Placental pericyte (primary cell): ENCODE measurements around the gene CCDC93. TPM values are rescaled to one million over a fixed set of nuclear protein-coding genes. Genes with fewer than 3 reads are reported as not detected.

Source experiments
- small RNA-seq: library from RNA; depleted of rRNA; stranded (forward); fragments of <200 nt; gene quantifications from one replicate; pipeline ENCODE3, GENCODE V24; 2012; ENCODE audit warnings: low replicate concordance
- total RNA-seq: library from RNA; depleted of rRNA; stranded (reverse); fragments of >200 nt; gene quantifications from 2 replicates; pipeline ENCODE4 v1.2.3, GENCODE V29; 2012

Gene CCDC93, protein sequence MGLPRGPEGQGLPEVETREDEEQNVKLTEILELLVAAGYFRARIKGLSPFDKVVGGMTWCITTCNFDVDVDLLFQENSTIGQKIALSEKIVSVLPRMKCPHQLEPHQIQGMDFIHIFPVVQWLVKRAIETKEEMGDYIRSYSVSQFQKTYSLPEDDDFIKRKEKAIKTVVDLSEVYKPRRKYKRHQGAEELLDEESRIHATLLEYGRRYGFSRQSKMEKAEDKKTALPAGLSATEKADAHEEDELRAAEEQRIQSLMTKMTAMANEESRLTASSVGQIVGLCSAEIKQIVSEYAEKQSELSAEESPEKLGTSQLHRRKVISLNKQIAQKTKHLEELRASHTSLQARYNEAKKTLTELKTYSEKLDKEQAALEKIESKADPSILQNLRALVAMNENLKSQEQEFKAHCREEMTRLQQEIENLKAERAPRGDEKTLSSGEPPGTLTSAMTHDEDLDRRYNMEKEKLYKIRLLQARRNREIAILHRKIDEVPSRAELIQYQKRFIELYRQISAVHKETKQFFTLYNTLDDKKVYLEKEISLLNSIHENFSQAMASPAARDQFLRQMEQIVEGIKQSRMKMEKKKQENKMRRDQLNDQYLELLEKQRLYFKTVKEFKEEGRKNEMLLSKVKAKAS
- 23.4 and 26.2 TPM in 2 replicates for total RNA-seq

DNA sequence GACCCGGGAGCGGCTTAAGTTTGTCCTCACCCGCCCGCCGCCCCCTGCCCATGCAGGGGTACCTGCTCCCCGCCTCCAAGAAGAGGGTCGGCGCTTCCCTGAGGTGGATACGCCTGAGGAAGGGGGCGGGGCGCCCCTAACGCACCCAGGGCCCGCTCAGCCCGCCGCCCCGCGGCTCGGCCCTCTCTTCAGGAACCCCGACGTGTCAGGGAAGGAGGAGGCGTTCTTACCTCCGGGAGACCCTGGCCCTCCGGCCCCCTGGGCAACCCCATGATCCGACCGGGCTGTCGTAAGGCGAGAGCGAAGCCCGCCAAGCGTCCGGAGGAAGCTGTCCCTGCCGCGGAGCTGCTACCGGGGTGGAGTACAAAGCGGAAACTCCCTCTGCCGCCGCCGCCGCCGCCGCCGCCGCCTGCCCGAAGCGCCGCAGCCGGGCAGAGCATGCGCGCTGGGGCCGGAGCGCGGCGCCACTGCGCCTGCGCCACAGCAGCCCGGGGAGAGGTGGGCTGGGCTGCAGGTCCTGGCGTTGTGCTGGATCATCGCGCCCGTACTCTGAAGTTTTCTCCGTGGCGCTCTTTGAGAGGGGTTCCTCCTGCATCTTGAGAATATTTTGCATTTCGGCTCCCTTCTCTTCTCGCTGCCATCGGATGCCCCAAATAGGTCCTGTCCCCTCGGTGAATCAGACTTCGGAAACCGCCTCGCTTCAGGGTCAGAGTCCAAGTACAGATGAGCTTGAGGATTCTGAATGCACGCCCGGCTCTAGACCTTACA is at the start of gene CCDC93:
Gene CCDC93, minus strand, starts transcription at position 347 of the 768 bp plus-strand sequence. Its CDS starts 75 bp downstream, at position 272.

Small RNAs within 50 kb of the gene (small RNA-seq; reads per million reads assigned to genes)
- gene RN7SL111P = not detected

Other genes starting within 250 kb of the CCDC93 start
- gene DDX18, start 199.4 kb downstream of the CCDC93 start, total RNA-seq = 57.1 and 63.1 TPM in 2 replicates
- gene INSIG2, start 74.4 kb upstream of the CCDC93 start, total RNA-seq = 7.2 and 8.3 TPM in 2 replicates